Neuronal stem cell (in vitro differentiated cells): ENCODE measurements around the gene ATG5.

Experiments used
- DNase-seq: peaks from one replicate; pipeline ENCODE4 v3.0.0-alpha.2; 2013; ENCODE audit warnings: low spot score
- H2AFZ ChIP-seq: one replicate; pipeline ENCODE4 v1.6.1; 2013; ENCODE audit warnings: mild to moderate bottlenecking, low read length, inconsistent platforms
- H2AK5ac ChIP-seq: 2 replicates; pipeline ENCODE4 v1.6.1; 2013; ENCODE audit warnings: low read depth, mild to moderate bottlenecking, inconsistent platforms, low read length, moderate library complexity, mixed read lengths
- H2BK120ac ChIP-seq: 2 replicates; pipeline ENCODE4 v1.6.1; 2013; ENCODE audit warnings: low read depth, mild to moderate bottlenecking, inconsistent platforms, low read length, moderate library complexity, mixed read lengths
- H2BK12ac ChIP-seq: one replicate; pipeline ENCODE4 v1.6.1; 2013; ENCODE audit warnings: low read length, inconsistent platforms
- H2BK15ac ChIP-seq: 2 replicates; pipeline ENCODE4 v1.6.1; 2013; ENCODE audit warnings: mild to moderate bottlenecking, low read length, inconsistent platforms, mixed read lengths
- H2BK5ac ChIP-seq: one replicate; pipeline ENCODE4 v1.6.1; 2013; ENCODE audit warnings: inconsistent platforms, mild to moderate bottlenecking, low read length, moderate library complexity
- H3K14ac ChIP-seq: one replicate; pipeline ENCODE4 v1.6.1; 2013; ENCODE audit warnings: low read length, inconsistent platforms
- H3K18ac ChIP-seq: 2 replicates; pipeline ENCODE4 v1.6.1; 2013; ENCODE audit warnings: low read length, inconsistent platforms
- H3K23ac ChIP-seq: 2 replicates; pipeline ENCODE4 v1.6.1; 2013; ENCODE audit warnings: low read depth, mild to moderate bottlenecking, mixed read lengths, low read length, inconsistent platforms; ENCODE audit not compliant: poor library complexity
- H3K27ac ChIP-seq: replicated peaks from 3 replicates; pipeline ENCODE4 v1.5.1; 2013; ENCODE audit warnings: low read length, inconsistent platforms
- H3K27me3 ChIP-seq, 3 experiments: 2 replicates each; pipeline ENCODE4 v1.6.1; 2013; ENCODE audit warnings: low read length in 3 of 3, mild to moderate bottlenecking in 2 of 3, inconsistent platforms in 1 of 3, low read depth in 1 of 3, mixed read lengths in 1 of 3, moderate library complexity in 1 of 3; ENCODE audit not compliant: control insufficient read depth in 3 of 3, insufficient read depth in 3 of 3
- H3K36me3 ChIP-seq, 2 donors: replicated peaks in 1 of 2; 2 replicates each; pipeline ENCODE4 v1.6.1; 2013; ENCODE audit warnings: low read length in 2 of 2; ENCODE audit not compliant: control insufficient read depth in 2 of 2, insufficient read depth in 2 of 2
- H3K4ac ChIP-seq: 2 replicates; pipeline ENCODE4 v1.6.1; 2013; ENCODE audit warnings: inconsistent platforms, mild to moderate bottlenecking, low read length, moderate library complexity
- H3K4me1 ChIP-seq, 2 donors: 1 replicate in 1 of 2; 2 replicates in 1 of 2; pipeline ENCODE4 v1.6.1; 2013; ENCODE audit warnings: low read length in 2 of 2, low read depth in 1 of 2; ENCODE audit not compliant: control insufficient read depth in 2 of 2, insufficient read depth in 1 of 2
- H3K4me2 ChIP-seq: one replicate; pipeline ENCODE4 v1.6.1; 2013; ENCODE audit warnings: mild to moderate bottlenecking, low read length, inconsistent platforms; ENCODE audit not compliant: insufficient read depth, poor library complexity, severe bottlenecking
- H3K4me3 ChIP-seq, 2 donors: 2 replicates each; pipeline ENCODE4 v1.5.1; 2013; ENCODE audit warnings: low read length in 2 of 2, mild to moderate bottlenecking in 2 of 2, inconsistent platforms in 1 of 2, moderate library complexity in 1 of 2
- H3K79me1 ChIP-seq: one replicate; pipeline ENCODE4 v1.6.1; 2013; ENCODE audit warnings: low read depth, mild to moderate bottlenecking, inconsistent platforms, low read length, moderate library complexity
- H3K9ac ChIP-seq: one replicate; pipeline ENCODE4 v1.6.1; 2013; ENCODE audit warnings: mild to moderate bottlenecking, low read depth, low read length, inconsistent platforms; ENCODE audit not compliant: poor library complexity
- H3K9me3 ChIP-seq, 2 donors: replicated peaks in 1 of 2; 2 replicates each; pipeline versions ENCODE3 to v1.6.1; 2013; ENCODE audit warnings: low read length in 2 of 2, mild to moderate bottlenecking in 2 of 2, inconsistent platforms in 1 of 2, low read depth in 1 of 2, mixed read lengths in 1 of 2, moderate library complexity in 1 of 2; ENCODE audit not compliant: control insufficient read depth in 2 of 2, insufficient read depth in 1 of 2
- H4K8ac ChIP-seq: one replicate; pipeline ENCODE4 v1.6.1; 2013; ENCODE audit warnings: low read depth, mild to moderate bottlenecking, inconsistent platforms, low read length, moderate library complexity
- H4K91ac ChIP-seq: one replicate; pipeline ENCODE4 v1.6.1; 2013; ENCODE audit warnings: low read length, low read depth, mild to moderate bottlenecking, inconsistent platforms; ENCODE audit not compliant: poor library complexity
- WGBS, 2 donors: extraction: QIAGEN DNeasy Blood & Tissue Kit; methylation state at CpG; one replicate each; pipeline ENCODE4 v1.1.7; 2013; ENCODE audit warnings: missing lambda C conversion rate in 2 of 2, mixed read lengths in 1 of 2; ENCODE audit not compliant: insufficient read length in 2 of 2, insufficient replicate concordance in 1 of 2; ENCODE audit errors: extremely low coverage in 2 of 2; 5-methylcytosine and 5-hydroxymethylcytosine counted together

Gene ATG5

GRCh38 chr6:106146852-106147351 is 178.7 kb downstream of the ATG5 start:
- Histone ChIP-seq H3K9me3 (no peaks in the 10 kb centered on the region), H3K4me2 (no peak overlapping the region), H3K9ac (no peak overlapping the region), H2AK5ac (no peak overlapping the region), H2BK5ac (no peak overlapping the region), H3K23ac (no peak overlapping the region), H3K18ac (no peak overlapping the region), H4K91ac (no peak overlapping the region), H2AFZ (no peak overlapping the region), H2BK120ac (no peak overlapping the region), H2BK15ac (no peak overlapping the region), H3K4me3 (no peak overlapping the region), H2BK12ac (no peak overlapping the region), H3K27me3 (peaks cover 0 to 51% (median 0%) of the 10 kb centered on the region in 3 experiments), H3K27ac (no peak overlapping the region), H3K79me1 (no peaks in the 10 kb centered on the region), H4K8ac (no peak overlapping the region), H3K14ac (no peak overlapping the region), H3K4ac (no peak overlapping the region), H3K36me3 (no peaks in the 10 kb centered on the region), H3K4me1 (peaks cover 0 to 6% of the 10 kb centered on the region in 2 donors)
- WGBS, 2 donors, result no CpG with 5 or more reads among the region's 2 CpGs
- no peak for DNase-seq

- Histone ChIP-seq H3K4me1 (peaks cover 0 to 6% of the 10 kb centered on the region in 2 donors), H4K8ac (no peak overlapping the region), H3K27me3 (peaks cover 0 to 49% (median 0%) of the 10 kb centered on the region in 3 experiments), H2BK12ac (no peak overlapping the region), H3K9me3 (no peaks in the 10 kb centered on the region), H2BK5ac (no peak overlapping the region), H4K91ac (no peak overlapping the region), H3K27ac (no peak overlapping the region), H3K18ac (no peak overlapping the region), H3K36me3 (no peaks in the 10 kb centered on the region), H3K79me1 (no peaks in the 10 kb centered on the region), H3K14ac (no peak overlapping the region), H2BK120ac (no peak overlapping the region), H2BK15ac (no peak overlapping the region), H3K4me2 (no peak overlapping the region), H2AK5ac (no peak overlapping the region), H3K23ac (no peak overlapping the region), H2AFZ (no peak overlapping the region), H3K4me3 (no peak overlapping the region), H3K4ac (no peak overlapping the region), H3K9ac (no peak overlapping the region)
- WGBS, 2 donors, result no CpG with 5 or more reads among the region's 7 CpGs
- DNase-seq, result no peak
These were observed 179.8 kb downstream of the ATG5 start for GRCh38 chr6:106145741-106146227.

GRCh38 chr6:106145144-106145543 is 180.4 kb downstream of the ATG5 start:
- Histone ChIP-seq H3K4me1 (peaks cover 0 to 6% of the 10 kb centered on the region in 2 donors), H3K23ac (no peak overlapping the region), H3K18ac (no peak overlapping the region), H3K36me3 (no peaks in the 10 kb centered on the region), H2BK120ac (no peak overlapping the region), H2BK15ac (no peak overlapping the region), H2AK5ac (no peak overlapping the region), H3K27ac (no peak overlapping the region), H3K27me3 (peaks cover 0 to 49% (median 0%) of the 10 kb centered on the region in 3 experiments), H2AFZ (no peak overlapping the region), H2BK5ac (no peak overlapping the region), H3K4me2 (no peak overlapping the region), H2BK12ac (no peak overlapping the region), H3K9me3 (no peaks in the 10 kb centered on the region), H3K79me1 (no peaks in the 10 kb centered on the region), H3K4me3 (no peak overlapping the region), H3K14ac (no peak overlapping the region), H3K4ac (no peak overlapping the region), H4K91ac (no peak overlapping the region), H4K8ac (no peak overlapping the region), H3K9ac (no peak overlapping the region)
- no peak for DNase-seq
- WGBS, 2 donors, result no CpG with 5 or more reads among the region's 4 CpGs

GRCh38 chr6:106143665-106144064 is 181.9 kb downstream of the ATG5 start:
- H3K79me1 ChIP-seq, result no peaks in the 10 kb centered on the region
- no peak overlapping the region for H2BK12ac ChIP-seq
- H2BK15ac ChIP-seq, result no peak overlapping the region
- peaks cover 0 to 42% (median 0%) of the 10 kb centered on the region in 3 experiments for H3K27me3 ChIP-seq
- H3K36me3 ChIP-seq, result no peaks in the 10 kb centered on the region
- H3K4me1 ChIP-seq, result peaks cover 0 to 6% of the 10 kb centered on the region in 2 donors
- no peak overlapping the region for H4K8ac ChIP-seq
- H3K9ac ChIP-seq, result no peak overlapping the region
- H3K4me2 ChIP-seq, result no peak overlapping the region
- H4K91ac ChIP-seq, result no peak overlapping the region
- no CpG with 5 or more reads among the region's 12 CpGs for WGBS, 2 donors
- H2BK120ac ChIP-seq, result no peak overlapping the region
- H3K4me3 ChIP-seq, result no peak overlapping the region
- H3K4ac ChIP-seq, result no peak overlapping the region
- no peak overlapping the region for H3K18ac ChIP-seq
- H2AFZ ChIP-seq, result no peak overlapping the region
- H3K14ac ChIP-seq, result no peak overlapping the region
- H2BK5ac ChIP-seq, result no peak overlapping the region
- no peak overlapping the region for H2AK5ac ChIP-seq
- no peaks in the 10 kb centered on the region for H3K9me3 ChIP-seq
- H3K23ac ChIP-seq, result no peak overlapping the region
- no peak for DNase-seq
- no peak overlapping the region for H3K27ac ChIP-seq
